ENCODE measurements around the gene AIF1L.

DNA sequence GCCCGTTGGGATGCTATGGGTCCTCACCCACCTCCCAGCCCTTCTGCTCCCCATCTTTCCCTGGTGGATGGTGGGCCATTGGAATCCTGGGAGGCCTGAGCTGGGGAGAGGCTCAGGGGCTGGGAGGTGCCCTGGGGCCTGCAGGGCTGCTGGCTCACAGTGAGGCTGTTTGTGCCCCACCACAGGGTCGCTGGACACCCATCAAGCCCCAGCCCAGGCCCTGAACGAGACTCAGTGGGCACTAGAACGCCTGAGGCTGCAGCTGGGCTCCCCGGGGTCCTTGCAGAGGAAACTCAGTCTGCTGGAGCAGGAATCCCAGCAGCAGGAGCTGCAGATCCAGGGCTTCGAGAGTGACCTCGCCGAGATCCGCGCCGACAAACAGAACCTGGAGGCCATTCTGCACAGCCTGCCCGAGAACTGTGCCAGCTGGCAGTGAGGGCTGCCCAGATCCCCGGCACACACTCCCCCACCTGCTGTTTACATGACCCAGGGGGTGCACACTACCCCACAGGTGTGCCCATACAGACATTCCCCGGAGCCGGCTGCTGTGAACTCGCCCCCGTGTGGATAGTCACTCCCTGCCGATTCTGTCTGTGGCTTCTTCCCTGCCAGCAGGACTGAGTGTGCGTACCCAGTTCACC, 4.9 kb upstream of the AIF1L start:
- TF ChIP-seq, protein P1, sequence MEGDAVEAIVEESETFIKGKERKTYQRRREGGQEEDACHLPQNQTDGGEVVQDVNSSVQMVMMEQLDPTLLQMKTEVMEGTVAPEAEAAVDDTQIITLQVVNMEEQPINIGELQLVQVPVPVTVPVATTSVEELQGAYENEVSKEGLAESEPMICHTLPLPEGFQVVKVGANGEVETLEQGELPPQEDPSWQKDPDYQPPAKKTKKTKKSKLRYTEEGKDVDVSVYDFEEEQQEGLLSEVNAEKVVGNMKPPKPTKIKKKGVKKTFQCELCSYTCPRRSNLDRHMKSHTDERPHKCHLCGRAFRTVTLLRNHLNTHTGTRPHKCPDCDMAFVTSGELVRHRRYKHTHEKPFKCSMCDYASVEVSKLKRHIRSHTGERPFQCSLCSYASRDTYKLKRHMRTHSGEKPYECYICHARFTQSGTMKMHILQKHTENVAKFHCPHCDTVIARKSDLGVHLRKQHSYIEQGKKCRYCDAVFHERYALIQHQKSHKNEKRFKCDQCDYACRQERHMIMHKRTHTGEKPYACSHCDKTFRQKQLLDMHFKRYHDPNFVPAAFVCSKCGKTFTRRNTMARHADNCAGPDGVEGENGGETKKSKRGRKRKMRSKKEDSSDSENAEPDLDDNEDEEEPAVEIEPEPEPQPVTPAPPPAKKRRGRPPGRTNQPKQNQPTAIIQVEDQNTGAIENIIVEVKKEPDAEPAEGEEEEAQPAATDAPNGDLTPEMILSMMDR (conservative IDR thresholded peaks at IDR 0.05; ENCODE audit: low read depth, low read length), result no peak
- TF ChIP-seq EZH2 (IDR thresholded peaks at IDR 0.05; ENCODE audit: borderline replicate concordance, low read depth, low read length, poor library complexity, severe bottlenecking), result no peak

Data from A673 (cell line).